SK-N-SH (cell line): ENCODE measurements around the gene NUP188.

Experiments
- POLR2AphosphoS5 ChIP-seq: IDR thresholded peaks from 2 replicates; pipeline ENCODE4 v1.6.1; 2012; ENCODE audit warnings: low read depth, low read length
- TAF1 ChIP-seq: IDR thresholded peaks from 2 replicates; pipeline ENCODE4 v1.6.1; 2012; ENCODE audit warnings: low read depth, mild to moderate bottlenecking, low read length, moderate library complexity, borderline replicate concordance

DNA sequence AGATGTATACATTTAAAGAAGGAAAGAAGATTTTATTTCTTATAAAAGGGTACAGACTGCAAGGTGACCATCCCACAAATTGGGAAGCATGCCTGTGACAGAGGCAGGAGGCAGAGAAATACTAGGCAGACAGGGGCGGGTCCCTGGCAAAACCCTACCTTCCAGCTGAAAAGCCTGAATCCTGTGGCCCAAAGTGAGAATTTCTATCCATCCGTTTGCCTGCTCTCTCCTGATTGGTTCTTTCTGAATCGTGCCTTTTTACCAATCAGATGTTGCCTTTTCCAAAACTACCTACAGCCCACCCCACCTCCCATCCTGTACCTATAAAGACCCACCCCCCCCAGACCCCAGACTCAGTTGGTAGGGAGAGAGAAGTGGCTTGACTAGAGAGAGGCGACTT, 84.0 kb downstream of the NUP188 start:
- TF ChIP-seq TAF1 (no peak), POLR2AphosphoS5 (no peak)
